HepG2 (cell line): Measurements from ENCODE around the gene SCN8A.

Experiments
- DR1 ChIP-seq: sonication (generic); formaldehyde crosslinking; IDR thresholded peaks from 2 replicates; pipeline ENCODE4 v1.8.0; 2021; ENCODE audit warnings: mild to moderate bottlenecking, missing genetic modification reagents, inconsistent platforms
- MAZ ChIP-seq, 2 experiments: sonication (generic) in 1 of 2; formaldehyde crosslinking in 1 of 2; IDR thresholded peaks; 2 replicates each; pipeline versions ENCODE4 v1.5.0 to v1.6.1; 2012 to 2020; ENCODE audit warnings: low read depth in 2 of 2, mild to moderate bottlenecking in 2 of 2, borderline replicate concordance in 1 of 2, improper control_type of control experiment in 1 of 2, low read length in 1 of 2, missing genetic modification reagents in 1 of 2, moderate library complexity in 1 of 2
- POLR2A ChIP-seq, 2 experiments: IDR thresholded peaks; 2 replicates each; pipeline ENCODE4 v1.6.1; 2011; ENCODE audit warnings: low read depth in 2 of 2, low read length in 2 of 2, mild to moderate bottlenecking in 1 of 2, moderate library complexity in 1 of 2; ENCODE audit not compliant: insufficient read depth in 1 of 2

DNA sequence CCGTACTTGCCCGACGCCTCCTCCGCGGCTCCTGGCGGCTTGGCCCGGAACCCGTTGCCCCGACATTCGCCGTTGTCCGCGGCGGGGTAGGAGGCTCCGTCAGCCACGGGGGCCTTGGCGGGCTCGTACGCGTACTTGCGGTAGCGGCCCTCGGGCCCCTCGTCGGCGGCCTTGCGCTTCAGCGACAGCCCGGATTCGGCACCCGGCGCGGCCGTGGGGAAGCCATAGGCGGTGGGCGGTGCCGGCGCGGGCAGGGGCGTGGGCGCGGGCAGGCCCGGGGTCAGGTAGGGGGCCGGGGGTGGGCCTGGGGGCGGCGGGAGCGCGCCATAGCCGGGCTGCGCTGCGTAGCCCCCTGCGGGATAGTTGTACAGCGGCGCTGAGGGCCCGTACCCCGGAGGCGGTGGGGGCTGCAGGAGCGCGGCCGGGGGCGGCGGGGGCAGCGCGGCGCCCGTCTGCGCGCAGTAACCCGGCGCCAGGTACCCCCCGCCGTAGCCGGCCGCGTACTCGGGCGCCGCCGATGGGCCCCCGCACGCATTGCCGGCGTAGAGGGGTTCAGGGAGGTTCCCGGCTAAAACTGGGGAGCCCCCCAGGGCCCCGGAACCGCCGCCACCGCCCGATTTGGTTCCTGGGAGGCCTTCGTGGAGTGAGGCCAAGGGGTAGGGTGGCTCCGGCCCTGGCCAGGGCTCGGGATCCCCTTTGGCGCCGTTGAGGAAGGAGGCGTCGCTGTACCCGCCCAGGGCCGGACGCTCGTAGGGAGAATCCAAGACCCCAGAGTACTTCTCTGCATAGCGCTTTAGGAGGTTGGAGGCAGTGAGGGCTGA is 230.6 kb downstream of the SCN8A start:
- TF ChIP-seq POLR2A (IDR thresholded peaks at IDR 0.05; ENCODE audit: insufficient read depth in 1 of 2, low read depth in 2 of 2, low read length in 2 of 2) (no peak), MAZ (IDR thresholded peaks at IDR 0.05; ENCODE audit: borderline replicate concordance, low read depth, low read length) (no peak), MAZ (CRISPR knock-in tag; IDR thresholded peaks at IDR 0.05; ENCODE audit: low read depth) (no peak), DR1 (no peak)
